A549 (cell line): ENCODE data around the gene EDEM1.

Experiments
- CBX2 ChIP-seq: fragments of 200-600 bp; sonication (generic); IDR thresholded peaks from 2 replicates; pipeline ENCODE4 v1.6.1; 2016; ENCODE audit warnings: low read depth, mild to moderate bottlenecking, borderline replicate concordance
- CEBPB ChIP-seq, 2 experiments: fragments of >200 bp in 1 of 2; sonication (Bioruptor Twin) in 1 of 2; formaldehyde crosslinking in 1 of 2; IDR thresholded peaks; 2 replicates each; pipeline ENCODE4 v1.6.1; 2012 to 2016
- CHD2 ChIP-seq: fragments of 150-350 bp; IDR thresholded peaks from 2 replicates; pipeline ENCODE4 v1.6.1; 2014; ENCODE audit warnings: low read length; ENCODE audit not compliant: partially characterized antibody
- EP300 ChIP-seq, 2 experiments: fragments of >200 bp; sonication (Bioruptor Twin); formaldehyde crosslinking; IDR thresholded peaks; 2 replicates in 1 of 2; 3 replicates in 1 of 2; pipeline ENCODE4 v1.6.1; 2016 to 2017
- ESRRA ChIP-seq: fragments of 150-350 bp; IDR thresholded peaks from 2 replicates; pipeline ENCODE4 v1.6.1; 2014; ENCODE audit warnings: mild to moderate bottlenecking, low read length, borderline replicate concordance
- POLR2A ChIP-seq: IDR thresholded peaks from 2 replicates; pipeline ENCODE4 v1.6.1; 2012; ENCODE audit warnings: mild to moderate bottlenecking, low read length
- RCOR1 ChIP-seq: fragments of 150-350 bp; IDR thresholded peaks from 2 replicates; pipeline ENCODE4 v1.6.1; 2014; ENCODE audit warnings: antibody characterized with exemption, low read length, low read depth
- SMC3 ChIP-seq: fragments of >200 bp; sonication (Bioruptor Twin); formaldehyde crosslinking; IDR thresholded peaks from 3 replicates; pipeline ENCODE4 v1.6.1; 2018; ENCODE audit warnings: inconsistent platforms
- TF ChIP-seq, protein P1 (sequence below): fragments of 200-600 bp; sonication (generic); IDR thresholded peaks from 2 replicates; pipeline ENCODE4 v1.6.1; 2016; ENCODE audit warnings: antibody characterized with exemption, mild to moderate bottlenecking, moderate library complexity
- TF ChIP-seq, protein P2 (sequence below): fragments of >200 bp; sonication (Bioruptor Twin); formaldehyde crosslinking; IDR thresholded peaks from 3 replicates; pipeline ENCODE4 v1.5.1; 2016

DNA sequence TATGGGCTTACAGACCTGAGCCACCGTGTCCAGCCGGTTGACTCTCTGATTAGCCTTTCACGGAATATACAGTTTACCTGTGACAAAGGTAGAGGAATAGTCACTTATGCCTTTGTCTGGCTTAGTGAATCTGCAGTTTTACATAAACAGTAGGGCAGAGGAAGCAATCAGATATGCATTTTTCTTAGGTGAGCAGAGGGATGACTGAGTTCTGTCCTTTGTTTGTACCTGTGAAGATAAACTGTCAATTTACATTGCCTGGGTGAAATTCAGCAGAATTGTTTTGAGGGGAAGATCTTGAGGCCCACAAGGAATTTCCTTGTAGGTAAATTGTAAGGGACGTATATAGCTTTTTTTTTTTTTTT lies 10.8 kb downstream of the EDEM1 start:
- no peak for TF ChIP-seq ESRRA
- TF ChIP-seq SMC3 = no peak
- no peak for TF ChIP-seq CEBPB (IDR thresholded peaks at IDR 0.05)
- TF ChIP-seq, protein P1, sequence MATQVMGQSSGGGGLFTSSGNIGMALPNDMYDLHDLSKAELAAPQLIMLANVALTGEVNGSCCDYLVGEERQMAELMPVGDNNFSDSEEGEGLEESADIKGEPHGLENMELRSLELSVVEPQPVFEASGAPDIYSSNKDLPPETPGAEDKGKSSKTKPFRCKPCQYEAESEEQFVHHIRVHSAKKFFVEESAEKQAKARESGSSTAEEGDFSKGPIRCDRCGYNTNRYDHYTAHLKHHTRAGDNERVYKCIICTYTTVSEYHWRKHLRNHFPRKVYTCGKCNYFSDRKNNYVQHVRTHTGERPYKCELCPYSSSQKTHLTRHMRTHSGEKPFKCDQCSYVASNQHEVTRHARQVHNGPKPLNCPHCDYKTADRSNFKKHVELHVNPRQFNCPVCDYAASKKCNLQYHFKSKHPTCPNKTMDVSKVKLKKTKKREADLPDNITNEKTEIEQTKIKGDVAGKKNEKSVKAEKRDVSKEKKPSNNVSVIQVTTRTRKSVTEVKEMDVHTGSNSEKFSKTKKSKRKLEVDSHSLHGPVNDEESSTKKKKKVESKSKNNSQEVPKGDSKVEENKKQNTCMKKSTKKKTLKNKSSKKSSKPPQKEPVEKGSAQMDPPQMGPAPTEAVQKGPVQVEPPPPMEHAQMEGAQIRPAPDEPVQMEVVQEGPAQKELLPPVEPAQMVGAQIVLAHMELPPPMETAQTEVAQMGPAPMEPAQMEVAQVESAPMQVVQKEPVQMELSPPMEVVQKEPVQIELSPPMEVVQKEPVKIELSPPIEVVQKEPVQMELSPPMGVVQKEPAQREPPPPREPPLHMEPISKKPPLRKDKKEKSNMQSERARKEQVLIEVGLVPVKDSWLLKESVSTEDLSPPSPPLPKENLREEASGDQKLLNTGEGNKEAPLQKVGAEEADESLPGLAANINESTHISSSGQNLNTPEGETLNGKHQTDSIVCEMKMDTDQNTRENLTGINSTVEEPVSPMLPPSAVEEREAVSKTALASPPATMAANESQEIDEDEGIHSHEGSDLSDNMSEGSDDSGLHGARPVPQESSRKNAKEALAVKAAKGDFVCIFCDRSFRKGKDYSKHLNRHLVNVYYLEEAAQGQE = no peak
- no peak for TF ChIP-seq CHD2
- no peak for TF ChIP-seq RCOR1
- no peak for TF ChIP-seq EP300 (IDR thresholded peaks at IDR 0.05)
- TF ChIP-seq, protein P2, sequence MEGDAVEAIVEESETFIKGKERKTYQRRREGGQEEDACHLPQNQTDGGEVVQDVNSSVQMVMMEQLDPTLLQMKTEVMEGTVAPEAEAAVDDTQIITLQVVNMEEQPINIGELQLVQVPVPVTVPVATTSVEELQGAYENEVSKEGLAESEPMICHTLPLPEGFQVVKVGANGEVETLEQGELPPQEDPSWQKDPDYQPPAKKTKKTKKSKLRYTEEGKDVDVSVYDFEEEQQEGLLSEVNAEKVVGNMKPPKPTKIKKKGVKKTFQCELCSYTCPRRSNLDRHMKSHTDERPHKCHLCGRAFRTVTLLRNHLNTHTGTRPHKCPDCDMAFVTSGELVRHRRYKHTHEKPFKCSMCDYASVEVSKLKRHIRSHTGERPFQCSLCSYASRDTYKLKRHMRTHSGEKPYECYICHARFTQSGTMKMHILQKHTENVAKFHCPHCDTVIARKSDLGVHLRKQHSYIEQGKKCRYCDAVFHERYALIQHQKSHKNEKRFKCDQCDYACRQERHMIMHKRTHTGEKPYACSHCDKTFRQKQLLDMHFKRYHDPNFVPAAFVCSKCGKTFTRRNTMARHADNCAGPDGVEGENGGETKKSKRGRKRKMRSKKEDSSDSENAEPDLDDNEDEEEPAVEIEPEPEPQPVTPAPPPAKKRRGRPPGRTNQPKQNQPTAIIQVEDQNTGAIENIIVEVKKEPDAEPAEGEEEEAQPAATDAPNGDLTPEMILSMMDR = no peak
- no peak for TF ChIP-seq CBX2
- TF ChIP-seq POLR2A = no peak
